HEK293 (cell line): ENCODE measurements around the gene MECR.

ENCODE experiments used
- INSM2 ChIP-seq: fragments of 450-650 bp; formaldehyde crosslinking; IDR thresholded peaks from 2 replicates; pipeline ENCODE4 v1.5.1; 2016; ENCODE audit warnings: missing biosample characterization, missing genetic modification characterization
- KLF10 ChIP-seq: fragments of 450-650 bp; IDR thresholded peaks from 2 replicates; pipeline ENCODE4 v1.5.1; 2018; ENCODE audit warnings: missing biosample characterization, mild to moderate bottlenecking, missing genetic modification characterization
- MZF1 ChIP-seq: fragments of 450-650 bp; formaldehyde crosslinking; IDR thresholded peaks from 2 replicates; pipeline ENCODE4 v1.5.1; 2017; ENCODE audit warnings: missing biosample characterization, missing genetic modification characterization, borderline replicate concordance
- OSR2 ChIP-seq: fragments of 450-650 bp; formaldehyde crosslinking; IDR thresholded peaks from 2 replicates; pipeline ENCODE4 v1.5.1; 2016; ENCODE audit warnings: missing biosample characterization, missing genetic modification characterization
- PRDM10 ChIP-seq: fragments of 450-650 bp; formaldehyde crosslinking; IDR thresholded peaks from 2 replicates; pipeline ENCODE4 v1.5.1; 2016; ENCODE audit warnings: missing biosample characterization, missing genetic modification characterization
- PRDM4 ChIP-seq: fragments of 450-650 bp; formaldehyde crosslinking; IDR thresholded peaks from 2 replicates; pipeline ENCODE4 v1.5.1; 2017; ENCODE audit warnings: missing biosample characterization, missing genetic modification characterization
- ZBTB17 ChIP-seq: fragments of 450-650 bp; formaldehyde crosslinking; IDR thresholded peaks from 2 replicates; pipeline ENCODE4 v1.5.1; 2016; ENCODE audit warnings: missing biosample characterization, missing genetic modification characterization
- ZNF112 ChIP-seq: fragments of 450-650 bp; formaldehyde crosslinking; IDR thresholded peaks from 2 replicates; pipeline ENCODE4 v1.5.0; 2017; ENCODE audit warnings: missing biosample characterization, missing genetic modification characterization
- ZNF174 ChIP-seq: fragments of 450-650 bp; formaldehyde crosslinking; IDR thresholded peaks from 2 replicates; pipeline ENCODE4 v1.5.0; 2017; ENCODE audit warnings: missing biosample characterization, mild to moderate bottlenecking, missing genetic modification characterization
- ZNF18 ChIP-seq: fragments of 450-650 bp; formaldehyde crosslinking; IDR thresholded peaks from 2 replicates; pipeline ENCODE4 v1.5.1; 2016; ENCODE audit warnings: missing biosample characterization, missing genetic modification characterization
- ZNF214 ChIP-seq: fragments of 450-650 bp; formaldehyde crosslinking; IDR thresholded peaks from 2 replicates; pipeline ENCODE4 v1.5.1; 2017; ENCODE audit warnings: missing biosample characterization, mild to moderate bottlenecking, missing genetic modification characterization, borderline replicate concordance
- ZNF335 ChIP-seq: fragments of 450-650 bp; formaldehyde crosslinking; conservative IDR thresholded peaks from 2 replicates; pipeline ENCODE4 v1.5.1; 2016; ENCODE audit warnings: missing biosample characterization, missing genetic modification characterization
- ZNF341 ChIP-seq: fragments of 450-650 bp; formaldehyde crosslinking; IDR thresholded peaks from 2 replicates; pipeline ENCODE4; 2016; ENCODE audit warnings: low read depth, missing biosample characterization, missing genetic modification characterization
- ZNF423 ChIP-seq: fragments of 450-650 bp; formaldehyde crosslinking; IDR thresholded peaks from 2 replicates; pipeline ENCODE4 v1.5.1; 2016; ENCODE audit warnings: missing biosample characterization, missing genetic modification characterization
- ZNF580 ChIP-seq: fragments of 450-650 bp; formaldehyde crosslinking; IDR thresholded peaks from 2 replicates; pipeline ENCODE4 v1.5.1; 2016; ENCODE audit warnings: missing biosample characterization, missing genetic modification characterization
- ZNF610 ChIP-seq: fragments of 450-650 bp; formaldehyde crosslinking; IDR thresholded peaks from 2 replicates; pipeline ENCODE4 v1.5.1; 2016; ENCODE audit warnings: missing biosample characterization, missing genetic modification characterization, borderline replicate concordance
- ZNF843 ChIP-seq: fragments of 450-650 bp; formaldehyde crosslinking; IDR thresholded peaks from 2 replicates; pipeline ENCODE4 v1.5.1; 2016; ENCODE audit warnings: missing biosample characterization, missing genetic modification characterization
- ZXDB ChIP-seq: fragments of 450-650 bp; formaldehyde crosslinking; IDR thresholded peaks from 2 replicates; pipeline ENCODE4 v1.5.1; 2016; ENCODE audit warnings: missing biosample characterization, missing genetic modification characterization

The MECR gene

GRCh38 chr1:29171089-29171488 is 59.6 kb downstream of the MECR start (continued):
- TF ChIP-seq ZNF843 (tag by site-specific recombination) (peak; percentile 79), INSM2 (peak; percentile 90), ZXDB (peak; percentile 66), ZBTB17 (0 out of 2 replicates have a peak, but pooled peaks have one; percentile 32), ZNF580 (tag by site-specific recombination) (peak; percentile 81), ZNF335 (tag by site-specific recombination) (0 out of 2 replicates have a peak, but pooled peaks have one; percentile 11), ZNF341 (tag by site-specific recombination) (0 out of 2 replicates have a peak, but pooled peaks have one; percentile 29), PRDM10 (tag by site-specific recombination) (0 out of 2 replicates have a peak, but pooled peaks have one; percentile 16), ZNF610 (tag by site-specific recombination) (0 out of 2 replicates have a peak, but pooled peaks have one; percentile 40), PRDM4 (tag by site-specific recombination) (0 out of 2 replicates have a peak, but pooled peaks have one; percentile 40), OSR2 (peak; percentile 89), ZNF214 (tag by site-specific recombination) (no peak), ZNF174 (tag by site-specific recombination) (no peak), ZNF423 (tag by site-specific recombination) (peak; percentile 57), MZF1 (peak; percentile 87), KLF10 (tag by site-specific recombination) (no peak), ZNF18 (tag by site-specific recombination) (peak; percentile 62), ZNF112 (tag by site-specific recombination) (no peak)
